HepG2 (cell line): ENCODE data around the gene APEX2. TPM values are rescaled to one million over a fixed set of nuclear protein-coding genes. Genes with fewer than 3 reads are reported as not detected.

Experiments
- CHCHD3 ChIP-seq: sonication (generic); formaldehyde crosslinking; IDR thresholded peaks from 2 replicates; pipeline ENCODE4 v1.8.0; 2022; ENCODE audit warnings: mild to moderate bottlenecking, missing genetic modification reagents, moderate library complexity
- GPN1 ChIP-seq: sonication (generic); formaldehyde crosslinking; IDR thresholded peaks from 2 replicates; pipeline ENCODE4 v1.5.1; 2020; ENCODE audit warnings: missing genetic modification reagents, borderline replicate concordance
- HDAC1 ChIP-seq: sonication (generic); formaldehyde crosslinking; IDR thresholded peaks from 2 replicates; pipeline ENCODE4 v1.5.1; 2020; ENCODE audit warnings: mild to moderate bottlenecking, missing genetic modification reagents
- PHF8 ChIP-seq: sonication (generic); formaldehyde crosslinking; IDR thresholded peaks from 2 replicates; pipeline ENCODE4 v1.5.0; 2020; ENCODE audit warnings: missing genetic modification reagents
- PRDM15 ChIP-seq: sonication (generic); formaldehyde crosslinking; IDR thresholded peaks from 2 replicates; pipeline ENCODE4 v1.4.0; 2020; ENCODE audit warnings: missing genetic modification reagents
- SAP130 ChIP-seq: IDR thresholded peaks from 2 replicates; pipeline ENCODE4 v1.6.1; 2016; ENCODE audit warnings: low read depth
- SPEN ChIP-seq: sonication (generic); formaldehyde crosslinking; IDR thresholded peaks from 2 replicates; pipeline ENCODE4 v1.5.1; 2020; ENCODE audit warnings: low read depth, mild to moderate bottlenecking, missing genetic modification reagents
- TFAP4 ChIP-seq: sonication (generic); IDR thresholded peaks from 2 replicates; pipeline ENCODE4 v1.6.1; 2016; ENCODE audit warnings: low read depth, borderline replicate concordance
- ZBTB33 ChIP-seq: sonication (generic); formaldehyde crosslinking; IDR thresholded peaks from 2 replicates; pipeline ENCODE4 v1.4.0; 2020; ENCODE audit warnings: missing genetic modification reagents
- ZC3H13 ChIP-seq: sonication (generic); formaldehyde crosslinking; IDR thresholded peaks from 2 replicates; pipeline ENCODE4 v1.8.1; 2023; ENCODE audit warnings: mild to moderate bottlenecking, missing genetic modification reagents, moderate library complexity
- ZNF382 ChIP-seq: sonication (generic); formaldehyde crosslinking; IDR thresholded peaks from 2 replicates; pipeline ENCODE4 v1.5.0; 2020; ENCODE audit warnings: missing genetic modification reagents, mild to moderate bottlenecking, borderline replicate concordance
- ZNF431 ChIP-seq: sonication (generic); formaldehyde crosslinking; IDR thresholded peaks from 2 replicates; pipeline ENCODE4 v1.9.0; 2022; ENCODE audit warnings: missing genetic modification reagents, low read depth, mild to moderate bottlenecking, borderline replicate concordance
- ZNF629 ChIP-seq: sonication (generic); formaldehyde crosslinking; conservative IDR thresholded peaks from 2 replicates; pipeline ENCODE4 v1.5.0; 2020; ENCODE audit warnings: missing genetic modification reagents
- ZNF768 ChIP-seq: sonication (generic); formaldehyde crosslinking; IDR thresholded peaks from 2 replicates; pipeline ENCODE4 v1.4.0; 2020; ENCODE audit warnings: missing genetic modification reagents
- ZNF780A ChIP-seq: sonication (generic); formaldehyde crosslinking; IDR thresholded peaks from 2 replicates; pipeline ENCODE4 v1.8.0; 2022; ENCODE audit warnings: mild to moderate bottlenecking, missing genetic modification reagents, moderate library complexity
- polyA plus RNA-seq, 8 experiments: library from polyadenylated mRNA; depleted of rRNA in 3 of 8; stranded (reverse) in 7 of 8; unstranded in 1 of 8; fragments of >200 nt; fragmentation: Illumina TruSeq in 4 of 8; extraction: Trizol in 4 of 8; gene quantifications; 2 replicates each; pipeline versions ENCODE4 v1.2.1 to v1.2.3, GENCODE V29; 2011 to 2016; ENCODE audit warnings: low read depth in 4 of 8, missing spikeins in 1 of 8, mixed read lengths in 1 of 8; ENCODE audit not compliant: insufficient read depth in 1 of 8
- total RNA-seq, 5 experiments: library from RNA; depleted of rRNA; stranded (reverse); fragments of >200 nt; fragmentation: Illumina TruSeq; extraction: Trizol; gene quantifications; 2 replicates each; pipeline ENCODE4 v1.2.3, GENCODE V29; 2016; ENCODE audit warnings: low read depth in 1 of 5
- TF ChIP-seq, protein P1 (sequence below): IDR thresholded peaks from 2 replicates; pipeline ENCODE4 v1.6.1; 2012; ENCODE audit warnings: low read length, improper control_type of control experiment

The APEX2 gene
- total and polyA plus RNA-seq, 2 of the 13 experiments (the other 11 are each of a cell fraction or from before 2014, with no cell fraction given): 12.7 to 17.8 TPM

GRCh38 chrX:54999717-55000598 lies at the start of gene APEX2 (continued):
- peak; percentile 82 for TF ChIP-seq SAP130 (CRISPR knock-in tag)
- TF ChIP-seq ZNF780A: no peak
- TF ChIP-seq PRDM15: no peak
- TF ChIP-seq ZBTB33 (CRISPR knock-in tag): no peak
- no peak for TF ChIP-seq CHCHD3 (CRISPR knock-in tag)
- no peak for TF ChIP-seq GPN1
- peak; percentile 68 for TF ChIP-seq PHF8
- no peak for TF ChIP-seq ZNF431
- TF ChIP-seq ZNF629 (CRISPR knock-in tag): no peak
- TF ChIP-seq ZNF382 (CRISPR knock-in tag): no peak
- TF ChIP-seq SPEN (CRISPR knock-in tag): 0 out of 2 replicates have a peak, but pooled peaks have one; percentile 54
- TF ChIP-seq TFAP4: no peak; the same call in 1 of the 2 replicates
- 0 out of 2 replicates have a peak, but pooled peaks have one; percentile 38 for TF ChIP-seq ZC3H13 (CRISPR knock-in tag)
- no peak for TF ChIP-seq ZNF768
- peak; percentile 72 for TF ChIP-seq HDAC1
- TF ChIP-seq, protein P1, sequence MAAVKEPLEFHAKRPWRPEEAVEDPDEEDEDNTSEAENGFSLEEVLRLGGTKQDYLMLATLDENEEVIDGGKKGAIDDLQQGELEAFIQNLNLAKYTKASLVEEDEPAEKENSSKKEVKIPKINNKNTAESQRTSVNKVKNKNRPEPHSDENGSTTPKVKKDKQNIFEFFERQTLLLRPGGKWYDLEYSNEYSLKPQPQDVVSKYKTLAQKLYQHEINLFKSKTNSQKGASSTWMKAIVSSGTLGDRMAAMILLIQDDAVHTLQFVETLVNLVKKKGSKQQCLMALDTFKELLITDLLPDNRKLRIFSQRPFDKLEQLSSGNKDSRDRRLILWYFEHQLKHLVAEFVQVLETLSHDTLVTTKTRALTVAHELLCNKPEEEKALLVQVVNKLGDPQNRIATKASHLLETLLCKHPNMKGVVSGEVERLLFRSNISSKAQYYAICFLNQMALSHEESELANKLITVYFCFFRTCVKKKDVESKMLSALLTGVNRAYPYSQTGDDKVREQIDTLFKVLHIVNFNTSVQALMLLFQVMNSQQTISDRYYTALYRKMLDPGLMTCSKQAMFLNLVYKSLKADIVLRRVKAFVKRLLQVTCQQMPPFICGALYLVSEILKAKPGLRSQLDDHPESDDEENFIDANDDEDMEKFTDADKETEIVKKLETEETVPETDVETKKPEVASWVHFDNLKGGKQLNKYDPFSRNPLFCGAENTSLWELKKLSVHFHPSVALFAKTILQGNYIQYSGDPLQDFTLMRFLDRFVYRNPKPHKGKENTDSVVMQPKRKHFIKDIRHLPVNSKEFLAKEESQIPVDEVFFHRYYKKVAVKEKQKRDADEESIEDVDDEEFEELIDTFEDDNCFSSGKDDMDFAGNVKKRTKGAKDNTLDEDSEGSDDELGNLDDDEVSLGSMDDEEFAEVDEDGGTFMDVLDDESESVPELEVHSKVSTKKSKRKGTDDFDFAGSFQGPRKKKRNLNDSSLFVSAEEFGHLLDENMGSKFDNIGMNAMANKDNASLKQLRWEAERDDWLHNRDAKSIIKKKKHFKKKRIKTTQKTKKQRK: no peak
